H9 (cell line): ENCODE data around the gene PIP5K1C. TPM values are rescaled to one million over a fixed set of nuclear protein-coding genes. Genes with fewer than 3 reads are reported as not detected.

Experiments used
- DNase-seq: peaks from one replicate; pipeline ENCODE4 v3.0.0-alpha.2; 2017
- H2AFZ ChIP-seq: one replicate; pipeline ENCODE4 v1.6.1; 2013; ENCODE audit warnings: mild to moderate bottlenecking, low read length, control low read depth, moderate library complexity
- H2AK5ac ChIP-seq: 2 replicates; pipeline ENCODE4 v1.6.1; 2013; ENCODE audit warnings: low read length, control low read depth, mixed read lengths; ENCODE audit not compliant: insufficient read length
- H2BK120ac ChIP-seq: one replicate; pipeline ENCODE4 v1.6.1; 2013; ENCODE audit warnings: low read depth, mild to moderate bottlenecking, low read length, control low read depth, inconsistent platforms; ENCODE audit not compliant: poor library complexity, severe bottlenecking
- H2BK12ac ChIP-seq: 2 replicates; pipeline ENCODE4 v1.6.1; 2013; ENCODE audit warnings: low read length, control low read depth, mixed read lengths, low read depth; ENCODE audit not compliant: insufficient read length
- H2BK15ac ChIP-seq: 2 replicates; pipeline ENCODE4 v1.6.1; 2013; ENCODE audit warnings: low read depth, low read length, control low read depth
- H2BK20ac ChIP-seq: one replicate; pipeline ENCODE4 v1.6.1; 2013; ENCODE audit warnings: low read depth, mild to moderate bottlenecking, low read length, control low read depth, inconsistent platforms; ENCODE audit not compliant: poor library complexity, severe bottlenecking
- H2BK5ac ChIP-seq: 2 replicates; pipeline ENCODE4 v1.6.1; 2013; ENCODE audit warnings: low read length, control low read depth, mixed read lengths; ENCODE audit not compliant: insufficient read length
- H3K14ac ChIP-seq: 2 replicates; pipeline ENCODE4 v1.6.1; 2013; ENCODE audit warnings: low read length, control low read depth; ENCODE audit not compliant: insufficient read depth
- H3K18ac ChIP-seq: 2 replicates; pipeline ENCODE4 v1.6.1; 2013; ENCODE audit warnings: low read depth, mild to moderate bottlenecking, mixed read lengths, low read length, control low read depth; ENCODE audit not compliant: insufficient read length
- H3K23ac ChIP-seq: 2 replicates; pipeline ENCODE4 v1.6.1; 2013; ENCODE audit warnings: low read length, control low read depth, mixed read lengths, low read depth; ENCODE audit not compliant: insufficient read length
- H3K23me2 ChIP-seq: 2 replicates; pipeline ENCODE4 v1.6.1; 2013; ENCODE audit warnings: low read depth, mild to moderate bottlenecking, mixed read lengths, low read length, control low read depth; ENCODE audit not compliant: insufficient read length, poor library complexity, severe bottlenecking
- H3K27ac ChIP-seq: 2 replicates; pipeline ENCODE4 v1.5.1; 2013; ENCODE audit warnings: low read length, control low read depth, mixed read lengths, low read depth; ENCODE audit not compliant: insufficient read length
- H3K27me3 ChIP-seq: 2 replicates; pipeline ENCODE4 v1.6.1; 2013; ENCODE audit warnings: low read length, control low read depth, inconsistent platforms; ENCODE audit not compliant: insufficient read depth
- H3K4ac ChIP-seq: 2 replicates; pipeline ENCODE4 v1.6.1; 2013; ENCODE audit warnings: low read depth, mild to moderate bottlenecking, control low read depth, inconsistent platforms, low read length, moderate library complexity
- H3K4me1 ChIP-seq: 2 replicates; pipeline ENCODE4 v1.6.1; 2013; ENCODE audit warnings: low read length, control low read depth, inconsistent platforms; ENCODE audit not compliant: insufficient read depth
- H3K4me2 ChIP-seq: 2 replicates; pipeline ENCODE4 v1.6.1; 2013; ENCODE audit warnings: low read length, control low read depth, mixed read lengths; ENCODE audit not compliant: insufficient read length, insufficient read depth
- H3K56ac ChIP-seq: 2 replicates; pipeline ENCODE4 v1.6.1; 2013; ENCODE audit warnings: low read depth, mild to moderate bottlenecking, mixed read lengths, low read length, control low read depth; ENCODE audit not compliant: insufficient read length
- H3K79me1 ChIP-seq: 2 replicates; pipeline ENCODE4 v1.6.1; 2013; ENCODE audit warnings: low read depth, mild to moderate bottlenecking, moderate library complexity, low read length, control low read depth, inconsistent platforms; ENCODE audit not compliant: insufficient read depth, poor library complexity, severe bottlenecking
- H3K79me2 ChIP-seq: 2 replicates; pipeline ENCODE4 v1.6.1; 2013; ENCODE audit warnings: low read length, control low read depth, inconsistent platforms; ENCODE audit not compliant: insufficient read depth
- H3K9ac ChIP-seq: 2 replicates; pipeline ENCODE4 v1.6.1; 2013; ENCODE audit warnings: low read length, control low read depth, mixed read lengths; ENCODE audit not compliant: insufficient read length; ENCODE audit errors: extremely low read depth
- H3K9me3 ChIP-seq: one replicate; pipeline ENCODE4 v1.6.1; 2013; ENCODE audit warnings: low read depth, low read length, inconsistent platforms; ENCODE audit not compliant: control insufficient read depth
- H3T11ph ChIP-seq: one replicate; pipeline ENCODE4 v1.6.1; 2013; ENCODE audit warnings: mild to moderate bottlenecking, low read length, control low read depth, inconsistent platforms
- H4K20me1 ChIP-seq: one replicate; pipeline ENCODE4 v1.6.1; 2013; ENCODE audit not compliant: control insufficient read depth, insufficient read length, insufficient read depth
- H4K5ac ChIP-seq: 2 replicates; pipeline ENCODE4 v1.6.1; 2013; ENCODE audit warnings: low read depth, mild to moderate bottlenecking, mixed read lengths, low read length, control low read depth; ENCODE audit not compliant: insufficient read length
- H4K8ac ChIP-seq: replicated peaks from 2 replicates; pipeline ENCODE4 v1.6.1; 2013; ENCODE audit warnings: low read length, control low read depth, mixed read lengths, low read depth; ENCODE audit not compliant: insufficient read length
- H4K91ac ChIP-seq: 2 replicates; pipeline ENCODE4 v1.6.1; 2013; ENCODE audit warnings: low read depth, mild to moderate bottlenecking, moderate library complexity, mixed read lengths, low read length, control low read depth; ENCODE audit not compliant: insufficient read length
- H3K27ac Mint-ChIP-seq, 3 experiments: 2 replicates in 2 of 3; 3 replicates in 1 of 3; pipeline ENCODE4 v1.8.0; 2020 to 2021; ENCODE audit warnings: mixed read lengths in 3 of 3, mild to moderate bottlenecking in 1 of 3, moderate library complexity in 1 of 3
- H3K27me3 Mint-ChIP-seq: 2 replicates; pipeline ENCODE4 v1.8.0; 2021; ENCODE audit warnings: low read depth, mild to moderate bottlenecking, moderate library complexity, mixed read lengths
- H3K36me3 Mint-ChIP-seq, 3 experiments: 2 replicates in 2 of 3; 3 replicates in 1 of 3; pipeline ENCODE4 v1.8.0; 2020 to 2021; ENCODE audit warnings: low read depth in 3 of 3, mixed read lengths in 3 of 3; ENCODE audit not compliant: insufficient read depth in 1 of 3
- H3K4me1 Mint-ChIP-seq, 2 experiments: 2 replicates each; pipeline ENCODE4 v1.8.0; 2020; ENCODE audit warnings: mixed read lengths in 2 of 2
- H3K4me3 Mint-ChIP-seq, 2 experiments: 2 replicates in 1 of 2; 3 replicates in 1 of 2; pipeline ENCODE4 v1.8.0; 2020 to 2021; ENCODE audit warnings: mild to moderate bottlenecking in 2 of 2, mixed read lengths in 2 of 2, moderate library complexity in 1 of 2
- H3K9me3 Mint-ChIP-seq, 2 experiments: 2 replicates in 1 of 2; 3 replicates in 1 of 2; pipeline ENCODE4 v1.8.0; 2020; ENCODE audit warnings: mild to moderate bottlenecking in 2 of 2, mixed read lengths in 2 of 2, moderate library complexity in 1 of 2
- CTCF ChIP-seq: fragments of 200-600 bp; sonication (generic); conservative IDR thresholded peaks from 3 replicates; pipeline ENCODE4 v1.8.0; 2021; ENCODE audit warnings: antibody characterized with exemption, mild to moderate bottlenecking
- WGBS: extraction: QIAGEN DNeasy Blood & Tissue Kit; methylation state at CpG from one replicate; pipeline ENCODE4 v1.1.7; 2013; ENCODE audit warnings: missing lambda C conversion rate, low lambda C conversion rate, mixed read lengths; ENCODE audit not compliant: insufficient read length; ENCODE audit errors: extremely low coverage; 5-methylcytosine and 5-hydroxymethylcytosine counted together
- total RNA-seq: library from RNA; stranded (reverse); gene quantifications from 2 replicates; pipeline ENCODE4 v1.2.1, GENCODE V29; 2021

PIP5K1C gene
- total RNA-seq, 1 experiment from 2014 or later = 41.7 TPM

GRCh38 chr19:3612901-3613741, 87.1 kb downstream of the PIP5K1C start:
- H2AK5ac ChIP-seq = no peak overlapping the region
- H3K27me3 ChIP-seq = no peaks in the 10 kb centered on the region
- H3K23ac ChIP-seq = no peak overlapping the region
- no peaks in the 10 kb centered on the region for H3K79me2 ChIP-seq
- H3K18ac ChIP-seq = no peak overlapping the region
- no peak overlapping the region for H3K56ac ChIP-seq
- peak; percentile 88 for DNase-seq
- no peak overlapping the region for H3K14ac ChIP-seq
- Mint-ChIP-seq H3K27me3 (no peaks in the 10 kb centered on the region), H3K4me1 (peaks cover 3% of the 10 kb centered on the region in 2 experiments), H3K27ac (no peak overlapping the region), H3K36me3 (peaks cover 7 to 14% (median 12%) of the 10 kb centered on the region in 3 experiments; a peak in 6 of 7 replicates), H3K4me3 (no peak overlapping the region), H3K9me3 (no peaks in the 10 kb centered on the region)
- H2AFZ ChIP-seq = no peak overlapping the region
- H3T11ph ChIP-seq = no peak overlapping the region
- no peak overlapping the region for H2BK20ac ChIP-seq
- no peak overlapping the region for H4K91ac ChIP-seq
- no peak for TF ChIP-seq CTCF
- no peaks in the 10 kb centered on the region for H3K23me2 ChIP-seq
- H2BK15ac ChIP-seq = no peak overlapping the region; the same call in 1 of the 2 replicates
- H3K4me2 ChIP-seq = no peak overlapping the region
- H4K5ac ChIP-seq = no peak overlapping the region
- no peak overlapping the region for H2BK120ac ChIP-seq
- H4K8ac ChIP-seq = no peak overlapping the region
- H3K4ac ChIP-seq = no peak overlapping the region
- H2BK5ac ChIP-seq = no peak overlapping the region
- H3K79me1 ChIP-seq = no peaks in the 10 kb centered on the region
- no peaks in the 10 kb centered on the region for H3K9me3 ChIP-seq
- H3K4me1 ChIP-seq = no peaks in the 10 kb centered on the region
- no CpG with 5 or more reads among the region's 79 CpGs for WGBS
- no peak overlapping the region for H3K9ac ChIP-seq
- no peak overlapping the region for H3K27ac ChIP-seq
- no peak overlapping the region for H2BK12ac ChIP-seq
- H4K20me1 ChIP-seq = no peaks in the 10 kb centered on the region
